K562 (cell line): ENCODE results near the gene TRAF3. TPM values are rescaled to one million over a fixed set of nuclear protein-coding genes. Genes with fewer than 3 reads are reported as not detected.

Source experiments
- CSDE1 ChIP-seq, 2 experiments: fragments of 450-650 bp; IDR thresholded peaks; 2 replicates each; pipeline ENCODE4 v1.6.1; 2016; ENCODE audit warnings: mild to moderate bottlenecking in 1 of 2
- DIDO1 ChIP-seq: fragments of 450-650 bp; IDR thresholded peaks from 2 replicates; pipeline ENCODE4 v1.6.1; 2016; ENCODE audit warnings: low read depth, missing biosample characterization, missing genetic modification characterization
- GATAD2A ChIP-seq: fragments of 450-650 bp; IDR thresholded peaks from 2 replicates; pipeline ENCODE4 v1.6.1; 2017
- KDM5B ChIP-seq: fragments of 200-600 bp; sonication (generic); IDR thresholded peaks from 2 replicates; pipeline ENCODE4 v1.6.1; 2012; ENCODE audit warnings: low read depth, mild to moderate bottlenecking, moderate library complexity, low read length, control low read depth, inconsistent platforms; ENCODE audit not compliant: insufficient replicate concordance
- MTA1 ChIP-seq: fragments of 450-650 bp; IDR thresholded peaks from 2 replicates; pipeline ENCODE4 v1.6.1; 2017; ENCODE audit warnings: borderline replicate concordance
- MYC ChIP-seq, 2 experiments: fragments of 250-450 bp in 1 of 2; sonication (Bioruptor Pico) in 1 of 2; IDR thresholded peaks; 2 replicates each; pipeline versions ENCODE4 v1.5.1 to v1.6.1; 2012 to 2021; ENCODE audit warnings: low read depth in 2 of 2, borderline replicate concordance in 1 of 2, improper control_type of control experiment in 1 of 2, low read length in 1 of 2, mild to moderate bottlenecking in 1 of 2, moderate library complexity in 1 of 2
- PHF20 ChIP-seq: fragments of 450-650 bp; IDR thresholded peaks from 2 replicates; pipeline ENCODE4 v1.6.1; 2018; ENCODE audit not compliant: partially characterized antibody
- PHF8 ChIP-seq: fragments of 200-600 bp; sonication (generic); IDR thresholded peaks from 2 replicates; pipeline ENCODE4 v1.6.1; 2012; ENCODE audit warnings: mixed run types, mild to moderate bottlenecking, inconsistent platforms, low read length, moderate library complexity, borderline replicate concordance
- POLR2B ChIP-seq: fragments of 450-650 bp; IDR thresholded peaks from 2 replicates; pipeline ENCODE4 v1.6.1; 2018; ENCODE audit warnings: low read depth; ENCODE audit not compliant: partially characterized antibody
- POLR3A ChIP-seq: IDR thresholded peaks from 2 replicates; pipeline ENCODE4 v1.6.1; 2011; ENCODE audit warnings: borderline replicate concordance, mild to moderate bottlenecking, moderate library complexity; ENCODE audit not compliant: insufficient read length, insufficient read depth; ENCODE audit errors: extremely low read depth
- POU5F1 ChIP-seq: fragments of 150-350 bp; IDR thresholded peaks from 2 replicates; pipeline ENCODE4 v1.6.1; 2014; ENCODE audit warnings: borderline replicate concordance, low read length, low read depth, mild to moderate bottlenecking; ENCODE audit not compliant: partially characterized antibody
- PURB ChIP-seq: sonication (generic); formaldehyde crosslinking; IDR thresholded peaks from 2 replicates; pipeline ENCODE4 v1.9.0; 2021; ENCODE audit warnings: low read depth, mild to moderate bottlenecking, missing genetic modification reagents
- RBM34 ChIP-seq: fragments of 200-400 bp; formaldehyde crosslinking; IDR thresholded peaks from 2 replicates; pipeline ENCODE4 v1.6.1; 2018; ENCODE audit warnings: low read length, borderline replicate concordance; ENCODE audit not compliant: insufficient read depth
- SAP30 ChIP-seq: fragments of 200-600 bp; sonication (generic); IDR thresholded peaks from 2 replicates; pipeline ENCODE4 v1.6.1; 2012; ENCODE audit warnings: borderline replicate concordance, low read depth, mild to moderate bottlenecking, moderate library complexity, low read length, control low read depth, inconsistent platforms; ENCODE audit not compliant: insufficient read depth, poor library complexity, severe bottlenecking
- SNIP1 ChIP-seq: fragments of 450-650 bp; IDR thresholded peaks from 2 replicates; pipeline ENCODE4 v1.7.1; 2017; ENCODE audit warnings: low read depth, mild to moderate bottlenecking
- TOE1 ChIP-seq, 2 experiments: fragments of 450-650 bp in 1 of 2; sonication (generic) in 1 of 2; formaldehyde crosslinking in 1 of 2; IDR thresholded peaks; 2 replicates each; pipeline versions ENCODE4 v1.7.1 to v1.8.0; 2016 to 2022; ENCODE audit warnings: borderline replicate concordance in 2 of 2, mild to moderate bottlenecking in 2 of 2, antibody characterized with exemption in 1 of 2, inconsistent platforms in 1 of 2, low read depth in 1 of 2, missing genetic modification reagents in 1 of 2, moderate library complexity in 1 of 2
- VEZF1 ChIP-seq: fragments of 200-800 bp; sonication (Bioruptor generic); IDR thresholded peaks from 2 replicates; pipeline ENCODE4 v1.6.1; 2017; ENCODE audit warnings: missing genetic modification characterization, missing compliant biosample characterization
- ZBTB9 ChIP-seq: fragments of 450-650 bp; formaldehyde crosslinking; IDR thresholded peaks from 2 replicates; pipeline ENCODE4 v1.4.0; 2020; ENCODE audit warnings: mild to moderate bottlenecking, moderate library complexity
- polyA plus RNA-seq, 8 experiments: library from polyadenylated mRNA; depleted of rRNA in 4 of 8; stranded (reverse) in 5 of 8; unstranded in 3 of 8; fragments of >200 nt; fragmentation: Nextera tagmentation in 2 of 8; fragmentation: Illumina TruSeq in 1 of 8; extraction: Ambion mirVana in 2 of 8; extraction: Trizol in 1 of 8; gene quantifications; 2 replicates each; pipeline versions ENCODE4 v1.2.1 to v1.2.3, GENCODE V29; 2011 to 2014; ENCODE audit warnings: inconsistent platforms in 1 of 8, missing spikeins in 1 of 8
- total RNA-seq, 7 experiments: library from RNA; depleted of rRNA in 6 of 7; stranded (reverse); fragments of >200 nt in 6 of 7; fragmentation: Illumina TruSeq in 2 of 7; extraction: Trizol in 2 of 7; gene quantifications; 2 replicates each; pipeline versions ENCODE4 v1.2.1 to v1.2.3, GENCODE V29; 2011 to 2021; ENCODE audit warnings: low replicate concordance in 1 of 7
- TF ChIP-seq, protein P1 (sequence below), 2 experiments: IDR thresholded peaks; 2 replicates each; pipeline ENCODE4 v1.6.1; 2011; ENCODE audit warnings: borderline replicate concordance in 1 of 2, control low read depth in 1 of 2, low read depth in 1 of 2, low read length in 1 of 2, mild to moderate bottlenecking in 1 of 2, mixed read lengths in 1 of 2, moderate library complexity in 1 of 2; ENCODE audit not compliant: insufficient read depth in 1 of 2, insufficient read length in 1 of 2, poor library complexity in 1 of 2, severe bottlenecking in 1 of 2; ENCODE audit errors: extremely low read depth in 1 of 2

The TRAF3 gene
- total and polyA plus RNA-seq, 9 of the 15 experiments (the other 6 are each of a cell fraction or from before 2014, with no cell fraction given): 0.52 to 21.3 (median 9.9) TPM

DNA sequence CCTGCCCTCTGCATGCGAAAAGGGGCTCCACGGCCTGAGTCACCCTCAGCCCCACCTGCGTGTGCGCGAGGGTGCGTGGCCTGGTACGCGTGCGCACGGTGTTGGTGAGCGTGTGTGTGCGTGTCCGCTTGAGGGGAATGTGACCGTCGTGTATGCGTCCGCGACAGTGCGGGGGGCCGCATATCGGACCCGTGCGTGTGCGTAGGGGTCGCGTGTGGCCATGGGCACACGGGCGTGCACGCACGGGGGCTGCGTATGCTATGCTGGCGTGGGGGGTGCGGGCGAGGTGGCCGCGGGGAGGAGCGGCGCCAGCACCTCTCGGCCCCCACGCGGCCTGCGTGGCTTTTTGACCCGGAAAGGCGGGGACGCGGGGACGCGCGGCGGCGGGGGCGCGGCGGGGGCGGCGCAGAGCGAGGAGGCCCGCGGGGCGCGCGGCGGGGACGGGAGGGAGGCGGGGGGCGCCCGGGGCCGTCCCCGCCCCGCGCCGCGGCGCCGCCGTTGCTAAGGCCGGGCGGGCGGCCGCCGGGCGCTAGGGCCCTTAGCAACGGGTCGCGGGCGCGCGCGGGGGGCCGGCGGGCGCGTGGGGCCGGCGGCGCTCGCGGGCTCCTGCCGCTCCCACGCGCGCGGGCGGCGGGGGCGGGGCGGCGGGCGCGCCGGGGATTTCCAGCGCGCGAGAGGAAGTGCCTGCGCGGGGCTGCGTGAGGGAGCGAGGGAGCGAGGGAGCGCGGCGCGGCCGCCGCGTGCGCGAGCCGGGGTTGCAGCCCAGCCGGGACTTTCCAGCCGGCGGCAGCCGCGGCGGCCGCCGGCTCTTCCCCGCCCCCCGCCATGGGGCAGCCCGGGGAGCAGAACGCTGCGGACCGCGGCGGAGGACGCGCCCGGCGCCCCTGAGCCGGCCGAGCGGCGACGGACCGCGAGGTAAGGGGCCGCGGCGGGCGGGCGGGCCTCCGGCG, at the start of gene TRAF3 (continued):
- TF ChIP-seq DIDO1 (tag) (no peak), PURB (CRISPR knock-in tag) (no peak), TOE1 (IDR thresholded peaks at IDR 0.05; ENCODE audit: borderline replicate concordance) (no peak), TOE1 (CRISPR knock-in tag; IDR thresholded peaks at IDR 0.05; ENCODE audit: borderline replicate concordance, low read depth) (no peak), ZBTB9 (CRISPR knock-in tag) (no peak), POU5F1 (no peak), MTA1 (no peak), SAP30 (no peak), POLR3A (no peak), SNIP1 (no peak), RBM34 (no peak), MYC (IDR thresholded peaks at IDR 0.05; ENCODE audit: low read depth, low read length) (peak; percentile 61; the same call in 1 of the 2 replicates), MYC (CRISPR knock-in tag; IDR thresholded peaks at IDR 0.05; ENCODE audit: borderline replicate concordance, low read depth) (no peak), GATAD2A (peak; percentile 67; the same call in 1 of the 2 replicates), KDM5B (no peak), VEZF1 (CRISPR knock-in tag) (peak; percentile 81), PHF8 (peak; percentile 12; the same call in 1 of the 2 replicates), PHF20 (no peak), CSDE1 (IDR thresholded peaks at IDR 0.05) (no peak), POLR2B (no peak)
- TF ChIP-seq, protein P1, sequence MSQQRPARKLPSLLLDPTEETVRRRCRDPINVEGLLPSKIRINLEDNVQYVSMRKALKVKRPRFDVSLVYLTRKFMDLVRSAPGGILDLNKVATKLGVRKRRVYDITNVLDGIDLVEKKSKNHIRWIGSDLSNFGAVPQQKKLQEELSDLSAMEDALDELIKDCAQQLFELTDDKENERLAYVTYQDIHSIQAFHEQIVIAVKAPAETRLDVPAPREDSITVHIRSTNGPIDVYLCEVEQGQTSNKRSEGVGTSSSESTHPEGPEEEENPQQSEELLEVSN (IDR thresholded peaks at IDR 0.05; ENCODE audit: borderline replicate concordance in 1 of 2, extremely low read depth in 1 of 2, insufficient read depth in 1 of 2, insufficient read length in 1 of 2, low read depth in 1 of 2, low read length in 1 of 2, poor library complexity in 1 of 2, severe bottlenecking in 1 of 2): peak; percentile 21 to 82
